ENCODE results near the gene SHISA7. TPM values are rescaled to one million over a fixed set of nuclear protein-coding genes. Genes with fewer than 3 reads are reported as not detected.

The SHISA7 gene
- total RNA-seq, 1 donor from 2014 or later: not detected

DNA sequence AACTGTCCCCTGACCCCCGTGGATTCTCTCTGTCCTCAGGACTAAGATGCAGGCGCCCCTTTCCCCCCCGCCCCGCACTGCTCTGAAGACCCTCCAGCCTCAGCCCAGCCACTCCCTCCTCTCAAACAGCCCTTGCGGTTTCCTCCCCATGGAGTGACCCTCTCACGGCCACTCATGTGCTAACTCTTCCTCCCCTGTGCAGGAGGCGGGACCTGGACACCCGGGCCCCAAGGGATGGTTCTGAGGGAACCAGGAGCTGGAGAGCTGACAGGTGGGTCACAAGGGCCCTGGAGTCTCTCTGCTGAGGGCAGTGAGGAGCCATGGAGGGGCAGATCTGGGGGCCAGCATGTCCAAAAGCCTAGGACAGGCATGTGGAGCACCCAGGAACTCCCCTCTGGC is 16.4 kb upstream of the SHISA7 start:
- no peaks in the 10 kb centered on the region for H3K36me3 ChIP-seq (ENCODE audit: control insufficient read depth, insufficient read depth, low read length)
- FAIRE-seq: no peak
- no peak for DNase-seq (ENCODE audit: low read depth)
- H3K4me3 ChIP-seq (ENCODE audit: low read depth, low read length): no peak overlapping the region
- H3K27me3 ChIP-seq (ENCODE audit: control insufficient read depth, insufficient read depth, low read length): no peaks in the 10 kb centered on the region
- TF ChIP-seq, protein P1, sequence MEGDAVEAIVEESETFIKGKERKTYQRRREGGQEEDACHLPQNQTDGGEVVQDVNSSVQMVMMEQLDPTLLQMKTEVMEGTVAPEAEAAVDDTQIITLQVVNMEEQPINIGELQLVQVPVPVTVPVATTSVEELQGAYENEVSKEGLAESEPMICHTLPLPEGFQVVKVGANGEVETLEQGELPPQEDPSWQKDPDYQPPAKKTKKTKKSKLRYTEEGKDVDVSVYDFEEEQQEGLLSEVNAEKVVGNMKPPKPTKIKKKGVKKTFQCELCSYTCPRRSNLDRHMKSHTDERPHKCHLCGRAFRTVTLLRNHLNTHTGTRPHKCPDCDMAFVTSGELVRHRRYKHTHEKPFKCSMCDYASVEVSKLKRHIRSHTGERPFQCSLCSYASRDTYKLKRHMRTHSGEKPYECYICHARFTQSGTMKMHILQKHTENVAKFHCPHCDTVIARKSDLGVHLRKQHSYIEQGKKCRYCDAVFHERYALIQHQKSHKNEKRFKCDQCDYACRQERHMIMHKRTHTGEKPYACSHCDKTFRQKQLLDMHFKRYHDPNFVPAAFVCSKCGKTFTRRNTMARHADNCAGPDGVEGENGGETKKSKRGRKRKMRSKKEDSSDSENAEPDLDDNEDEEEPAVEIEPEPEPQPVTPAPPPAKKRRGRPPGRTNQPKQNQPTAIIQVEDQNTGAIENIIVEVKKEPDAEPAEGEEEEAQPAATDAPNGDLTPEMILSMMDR (IDR thresholded peaks at IDR 0.05; ENCODE audit: insufficient read depth, low read length, severe bottlenecking): no peak

DNA sequence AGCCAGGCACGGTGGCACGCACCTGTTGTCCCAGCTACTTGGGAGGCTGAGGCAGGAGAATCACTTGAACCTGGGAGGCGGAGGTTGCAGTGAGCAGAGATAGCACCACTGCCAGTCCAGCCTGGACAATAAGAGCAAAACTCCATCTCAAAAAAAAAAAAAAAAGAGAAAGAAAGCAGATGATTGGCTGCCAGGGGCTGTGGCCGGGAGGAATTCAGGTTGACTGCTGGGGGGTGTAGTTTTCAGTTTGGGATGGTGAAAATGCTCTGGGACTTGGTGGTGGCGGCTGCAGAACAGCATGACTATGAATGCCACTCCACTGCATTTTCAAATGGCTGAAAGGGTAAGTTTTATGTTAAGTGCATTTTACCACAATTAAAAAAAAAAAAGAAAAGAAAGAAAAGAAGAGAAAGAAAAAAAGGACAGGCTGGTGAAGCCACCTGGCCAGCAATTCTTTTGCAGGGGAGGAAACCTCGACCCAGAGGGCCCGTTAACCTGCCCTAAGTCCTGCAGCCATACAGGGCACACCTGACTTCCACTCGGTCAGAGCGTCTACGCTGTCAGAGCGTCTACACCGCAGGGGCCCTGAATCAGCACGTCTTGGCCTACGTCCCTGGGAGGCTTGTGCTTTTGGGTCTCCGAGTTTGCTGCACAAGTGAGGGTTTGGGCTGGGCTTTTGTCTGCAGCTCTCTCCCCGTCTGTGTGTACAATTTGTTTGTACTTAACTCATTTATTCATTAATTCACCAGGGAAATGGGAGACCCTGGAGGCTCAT is 14.8 kb upstream of the SHISA7 start:
- FAIRE-seq: no peak
- Histone ChIP-seq H3K36me3 (ENCODE audit: control insufficient read depth, insufficient read depth, low read length) (no peaks in the 10 kb centered on the region), H3K4me3 (ENCODE audit: low read depth, low read length) (no peak overlapping the region), H3K27me3 (ENCODE audit: control insufficient read depth, insufficient read depth, low read length) (no peaks in the 10 kb centered on the region)
- DNase-seq (ENCODE audit: low read depth): no peak
- TF ChIP-seq, protein P1 (IDR thresholded peaks at IDR 0.05; ENCODE audit: insufficient read depth, low read length, severe bottlenecking): no peak

DNA sequence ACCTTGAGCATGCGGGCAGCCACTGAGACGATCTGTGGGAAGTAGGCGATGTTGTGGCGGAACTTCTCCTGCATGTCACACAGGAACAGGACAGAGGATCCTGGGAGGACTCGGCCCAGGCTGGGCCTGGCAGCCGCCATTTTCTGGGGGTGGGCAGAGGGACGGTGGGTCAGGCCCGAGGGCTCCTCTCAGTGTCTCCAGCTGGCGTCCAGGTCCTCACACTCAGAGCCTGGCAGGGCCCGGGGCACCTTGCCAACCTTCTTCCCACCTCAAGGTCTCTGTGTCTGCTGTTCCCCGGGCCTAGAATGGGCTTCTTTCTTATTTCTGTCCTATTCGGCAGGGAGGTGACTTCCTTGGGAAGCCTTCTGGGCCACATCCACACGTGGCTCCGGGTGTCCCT is 13.2 kb upstream of the SHISA7 start:
- DNase-seq (ENCODE audit: low read depth): no peak
- Histone ChIP-seq H3K4me3 (ENCODE audit: low read depth, low read length) (no peak overlapping the region), H3K27me3 (ENCODE audit: control insufficient read depth, insufficient read depth, low read length) (peaks cover 8% of the 10 kb centered on the region), H3K36me3 (ENCODE audit: control insufficient read depth, insufficient read depth, low read length) (no peaks in the 10 kb centered on the region)
- TF ChIP-seq, protein P1 (IDR thresholded peaks at IDR 0.05; ENCODE audit: insufficient read depth, low read length, severe bottlenecking): no peak
- FAIRE-seq: no peak

DNA sequence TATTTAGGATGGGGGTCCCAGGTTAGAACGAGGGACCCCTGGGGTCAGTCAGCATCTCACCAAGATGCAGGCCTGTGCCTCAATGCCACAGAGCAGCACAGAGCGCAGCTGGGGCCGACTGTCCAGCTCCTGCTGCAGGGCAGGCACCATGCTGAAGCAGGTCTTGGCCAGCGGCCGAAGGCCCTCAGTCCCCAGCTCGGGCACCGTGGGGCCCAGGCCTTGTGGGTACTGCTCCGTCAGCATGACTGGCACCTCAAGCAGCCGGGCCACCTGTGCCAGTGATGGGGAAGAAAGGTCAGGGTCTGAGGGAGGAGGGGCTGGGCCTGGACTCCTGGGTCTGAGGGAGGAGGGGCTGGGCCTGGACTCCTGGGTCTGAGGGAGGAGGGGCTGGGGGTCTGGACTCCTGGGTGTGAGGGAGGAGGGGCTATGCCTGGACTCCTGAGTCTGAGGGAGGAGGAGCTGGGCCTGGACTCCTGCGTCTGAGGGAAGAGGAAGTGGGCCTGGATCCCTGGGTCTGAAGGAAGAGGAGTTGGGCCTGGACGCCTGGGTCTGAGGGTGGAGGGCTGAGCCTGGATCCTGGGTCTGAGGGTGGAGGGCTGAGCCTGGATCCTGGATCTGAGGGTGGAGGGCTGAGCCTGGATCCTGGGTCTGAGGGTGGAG is 12.6 kb upstream of the SHISA7 start:
- no peaks in the 10 kb centered on the region for H3K36me3 ChIP-seq (ENCODE audit: control insufficient read depth, insufficient read depth, low read length)
- DNase-seq (ENCODE audit: low read depth) (no peak), FAIRE-seq (no peak)
- TF ChIP-seq, protein P1 (IDR thresholded peaks at IDR 0.05; ENCODE audit: insufficient read depth, low read length, severe bottlenecking): no peak
- peaks cover 8% of the 10 kb centered on the region for H3K27me3 ChIP-seq (ENCODE audit: control insufficient read depth, insufficient read depth, low read length)
- H3K4me3 ChIP-seq (ENCODE audit: low read depth, low read length): no peak overlapping the region

DNA sequence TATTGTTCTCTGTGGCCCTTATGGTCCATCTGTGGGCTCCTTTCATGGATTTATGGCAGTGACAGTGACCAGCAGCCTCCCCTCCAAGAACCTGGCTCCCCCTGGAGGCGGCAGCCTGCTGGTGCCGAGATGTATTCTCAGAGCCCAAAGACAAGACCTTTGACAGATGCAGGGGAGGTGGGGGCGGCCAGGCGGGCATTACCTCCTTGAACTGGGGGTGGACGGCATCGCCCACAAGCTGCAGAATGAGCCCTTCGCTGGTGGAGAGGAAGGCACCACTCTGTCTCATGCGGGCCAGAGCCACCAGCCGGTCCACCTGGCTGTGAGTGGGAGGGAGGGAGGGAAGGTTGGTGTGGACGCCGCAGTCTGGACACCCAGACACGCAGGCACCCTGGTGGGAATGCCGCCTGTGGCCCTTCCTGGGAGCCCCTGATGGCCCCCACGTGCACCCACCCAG is 11.7 kb upstream of the SHISA7 start:
- H3K4me3 ChIP-seq (ENCODE audit: low read depth, low read length): no peak overlapping the region
- TF ChIP-seq, protein P1 (IDR thresholded peaks at IDR 0.05; ENCODE audit: insufficient read depth, low read length, severe bottlenecking): peak; percentile 67
- FAIRE-seq (no peak), DNase-seq (ENCODE audit: low read depth) (no peak)
- no peaks in the 10 kb centered on the region for H3K36me3 ChIP-seq (ENCODE audit: control insufficient read depth, insufficient read depth, low read length)
- H3K27me3 ChIP-seq (ENCODE audit: control insufficient read depth, insufficient read depth, low read length): peaks cover 10% of the 10 kb centered on the region
